Measurements from ENCODE around the gene PDE6C.

Gene PDE6C

GRCh38 chr10:93672022-93672678 is 59.8 kb downstream of the PDE6C start:
- no peak for TF ChIP-seq CTCF (IDR thresholded peaks at IDR 0.05; ENCODE audit: insufficient read depth, low read depth, low read length, missing control alignments)
- no peak overlapping the region for H3K4me3 ChIP-seq (ENCODE audit: low read depth, low read length)
- DNase-seq (ENCODE audit: low read depth) = no peak

- H3K4me3 ChIP-seq (ENCODE audit: low read depth, low read length) = no peak overlapping the region
- no peak for TF ChIP-seq CTCF (IDR thresholded peaks at IDR 0.05; ENCODE audit: insufficient read depth, low read depth, low read length, missing control alignments)
- DNase-seq (ENCODE audit: low read depth) = no peak
Measured at GRCh38 chr10:93672890-93673289, 60.6 kb downstream of the PDE6C start.

- no peak for DNase-seq (ENCODE audit: low read depth)
- no peak overlapping the region for H3K4me3 ChIP-seq (ENCODE audit: low read depth, low read length)
- TF ChIP-seq CTCF (IDR thresholded peaks at IDR 0.05; ENCODE audit: insufficient read depth, low read depth, low read length, missing control alignments) = no peak
Measured at GRCh38 chr10:93673791-93674190, 61.5 kb downstream of the PDE6C start.

- no peak overlapping the region for H3K4me3 ChIP-seq (ENCODE audit: low read depth, low read length)
- DNase-seq (ENCODE audit: low read depth) = no peak
- TF ChIP-seq CTCF (IDR thresholded peaks at IDR 0.05; ENCODE audit: insufficient read depth, low read depth, low read length, missing control alignments) = no peak
Measured at GRCh38 chr10:93678386-93678785, 66.0 kb downstream of the PDE6C start.

DNA sequence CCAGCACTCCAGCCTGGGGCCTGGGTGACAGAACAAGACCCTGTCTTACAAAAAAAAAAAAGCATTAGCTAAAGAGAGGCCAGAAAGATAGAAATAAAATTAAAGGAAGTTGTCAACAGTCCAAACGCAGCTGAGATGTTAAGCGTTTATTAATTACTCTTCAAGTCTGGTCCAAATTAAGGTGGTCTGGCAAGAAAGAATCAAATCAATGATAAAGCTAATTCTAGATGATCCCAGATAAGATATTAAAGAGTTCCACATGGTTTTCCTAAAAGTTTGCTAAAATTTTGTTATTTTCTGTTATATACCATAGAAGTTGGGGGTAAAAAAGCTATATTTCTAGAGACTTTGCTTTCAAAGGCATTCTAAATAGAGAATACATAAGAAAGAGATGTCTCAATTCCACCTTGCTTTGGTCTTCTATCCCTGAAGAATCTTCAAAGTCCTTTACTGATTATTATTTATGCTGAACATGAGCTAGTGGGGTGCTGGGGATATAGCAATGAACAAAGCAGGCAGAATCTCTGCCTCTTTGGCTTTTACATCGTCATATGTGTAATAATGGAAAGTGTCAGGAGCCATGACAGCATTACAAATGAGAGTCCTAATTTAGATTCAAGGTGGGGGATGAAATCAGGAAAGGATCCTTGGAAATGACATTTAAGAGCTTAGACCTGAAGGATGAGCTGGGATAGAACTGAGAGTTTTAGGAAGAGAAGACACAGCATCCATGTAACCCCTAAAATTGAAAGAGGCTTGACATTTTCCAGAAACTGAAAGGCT is 66.7 kb downstream of the PDE6C start:
- TF ChIP-seq CTCF (IDR thresholded peaks at IDR 0.05; ENCODE audit: insufficient read depth, low read depth, low read length, missing control alignments) = no peak
- DNase-seq (ENCODE audit: low read depth) = no peak
- H3K4me3 ChIP-seq (ENCODE audit: low read depth, low read length) = no peak overlapping the region

DNA sequence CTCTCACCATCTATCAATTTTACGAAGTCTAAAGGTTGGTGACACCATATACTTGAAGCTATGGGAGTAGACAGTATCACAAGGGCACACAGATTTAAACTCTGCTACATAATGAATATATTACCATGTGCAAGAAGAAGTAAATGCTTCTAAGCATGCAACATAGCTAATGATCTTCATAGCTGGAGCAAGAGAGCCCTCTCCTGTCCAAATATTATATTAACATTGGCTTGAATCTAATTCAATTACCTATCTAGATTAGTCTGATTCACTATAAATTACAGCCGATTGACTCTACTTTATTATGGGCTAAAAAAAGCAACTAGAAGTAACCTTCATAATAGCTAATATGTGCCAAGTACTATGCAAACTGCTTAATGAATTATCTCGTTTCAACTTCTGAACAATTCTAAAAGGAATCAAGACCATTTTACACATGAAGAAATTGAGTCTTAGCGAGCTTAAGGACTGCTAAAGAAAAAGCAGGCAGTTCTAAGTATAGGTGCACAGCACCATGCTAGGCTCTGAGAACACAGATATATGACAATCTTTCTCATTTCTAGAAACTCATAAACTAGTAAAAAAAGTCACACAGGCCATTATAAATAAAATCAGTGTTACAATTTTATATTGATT is 68.2 kb downstream of the PDE6C start:
- peak; percentile 19 for TF ChIP-seq CTCF (IDR thresholded peaks at IDR 0.05; ENCODE audit: insufficient read depth, low read depth, low read length, missing control alignments)
- no peak overlapping the region for H3K4me3 ChIP-seq (ENCODE audit: low read depth, low read length)
- peak; percentile 26 for DNase-seq (ENCODE audit: low read depth)
